Right atrium auricular region (tissue), 2 donors: ENCODE results near the gene GREB1L. TPM values are rescaled to one million over a fixed set of nuclear protein-coding genes. Genes with fewer than 3 reads are reported as not detected.
A peak's percentile ranks its signal among the peaks of the same experiment; 100 is the strongest.
"Not testable (repeated sequence)": the region's sequence is repeated elsewhere in the genome, so short reads cannot be mapped to it uniquely, and the experiment has no call there.

Source experiments
- DNase-seq: peaks from one replicate; pipeline ENCODE4 v3.0.0-alpha.2; 2019; ENCODE audit warnings: low spot score
- H3K27ac ChIP-seq, 2 donors: fragments of 200-600 bp; sonication (generic); 1 replicate in 1 of 2; 2 replicates in 1 of 2; pipeline ENCODE4 v1.5.1; 2016 to 2019
- H3K27me3 ChIP-seq, 2 donors: fragments of 200-600 bp; sonication (generic); one replicate each; pipeline versions ENCODE4 v1.5.1 to v1.6.0; 2017 to 2019
- H3K36me3 ChIP-seq: fragments of 200-600 bp; sonication (generic); one replicate; pipeline ENCODE4 v1.5.1; 2016
- H3K4me1 ChIP-seq, 2 donors: fragments of 200-600 bp; sonication (generic); one replicate each; pipeline versions ENCODE4 v1.5.1 to v1.6.0; 2017 to 2019
- H3K4me3 ChIP-seq, 2 donors: fragments of 200-600 bp; sonication (generic); 1 replicate in 1 of 2; 2 replicates in 1 of 2; pipeline ENCODE4 v1.5.1; 2017 to 2019; ENCODE audit warnings: mild to moderate bottlenecking in 1 of 2, moderate library complexity in 1 of 2
- H3K9me3 ChIP-seq, 2 donors: fragments of 200-600 bp; sonication (generic); one replicate each; pipeline ENCODE4 v1.5.1; 2019
- CTCF ChIP-seq, 2 donors: fragments of 200-600 bp; sonication (generic); IDR thresholded peaks; one replicate each; pipeline ENCODE4 v1.5.1; 2019; ENCODE audit warnings: antibody characterized with exemption in 2 of 2
- total RNA-seq, 2 donors: library from RNA; depleted of rRNA; stranded (reverse); fragments of >200 nt; gene quantifications; one replicate each; pipeline ENCODE4 v1.1.0, GENCODE V29; 2016

Gene GREB1L
- total RNA-seq, 2 donors from 2014 or later = 17.5 to 19.1 TPM

- DNase-seq = no peak
- Histone ChIP-seq H3K9me3 (no peaks in the 10 kb centered on the region), H3K4me1 (peaks cover 0 to 13% of the 10 kb centered on the region in 2 donors), H3K27me3 (no peaks in the 10 kb centered on the region), H3K27ac (peak overlapping the region in 1 of 2 donors; percentile 24), H3K36me3 (no peaks in the 10 kb centered on the region), H3K4me3 (no peak overlapping the region)
- TF ChIP-seq CTCF (IDR thresholded peaks at IDR 0.05) = no peak
Observed at GRCh38 chr18:21306368-21306767, 64.3 kb downstream of the GREB1L start.

- no peak overlapping the region for H3K4me3 ChIP-seq
- H3K4me1 ChIP-seq = peaks cover 0 to 13% of the 10 kb centered on the region in 2 donors
- H3K36me3 ChIP-seq = no peaks in the 10 kb centered on the region
- peak overlapping the region in 1 of 2 donors; percentile 24 for H3K27ac ChIP-seq
- no peak for TF ChIP-seq CTCF (IDR thresholded peaks at IDR 0.05)
- no peak for DNase-seq
- no peaks in the 10 kb centered on the region for H3K27me3 ChIP-seq
- H3K9me3 ChIP-seq = no peaks in the 10 kb centered on the region
Observed at GRCh38 chr18:21307578-21307977, 65.5 kb downstream of the GREB1L start.

GRCh38 chr18:21309248-21309647, 67.2 kb downstream of the GREB1L start:
- H3K36me3 ChIP-seq = no peaks in the 10 kb centered on the region
- no peak for TF ChIP-seq CTCF (IDR thresholded peaks at IDR 0.05)
- no peaks in the 10 kb centered on the region for H3K27me3 ChIP-seq
- no peak for DNase-seq
- H3K4me3 ChIP-seq = no peak overlapping the region
- peaks cover 0 to 13% of the 10 kb centered on the region in 2 donors for H3K4me1 ChIP-seq
- no peaks in the 10 kb centered on the region for H3K9me3 ChIP-seq
- peak overlapping the region; percentile 51 to 78 for H3K27ac ChIP-seq

- not testable (repeated sequence) for H3K27me3 ChIP-seq, H3K4me3 ChIP-seq, H3K9me3 ChIP-seq, H3K36me3 ChIP-seq, H3K27ac ChIP-seq, DNase-seq
- peaks cover 0 to 13% of the 10 kb centered on the region in 2 donors for H3K4me1 ChIP-seq
Observed at GRCh38 chr18:21311980-21312379, 69.9 kb downstream of the GREB1L start.

- Histone ChIP-seq H3K27ac (no peak overlapping the region), H3K36me3 (no peaks in the 10 kb centered on the region), H3K4me3 (no peak overlapping the region), H3K4me1 (peaks cover 0 to 12% of the 10 kb centered on the region in 2 donors), H3K9me3 (no peaks in the 10 kb centered on the region), H3K27me3 (no peaks in the 10 kb centered on the region)
- DNase-seq = no peak
- no peak for TF ChIP-seq CTCF (IDR thresholded peaks at IDR 0.05)
Observed at GRCh38 chr18:21313576-21313975, 71.5 kb downstream of the GREB1L start.

GRCh38 chr18:21314724-21315123, 72.7 kb downstream of the GREB1L start:
- no peak overlapping the region for H3K27ac ChIP-seq
- no peaks in the 10 kb centered on the region for H3K9me3 ChIP-seq
- DNase-seq = no peak
- H3K27me3 ChIP-seq = no peaks in the 10 kb centered on the region
- H3K4me1 ChIP-seq = peaks cover 0 to under 1% of the 10 kb centered on the region in 2 donors
- H3K4me3 ChIP-seq = no peak overlapping the region
- no peaks in the 10 kb centered on the region for H3K36me3 ChIP-seq
- no peak for TF ChIP-seq CTCF (IDR thresholded peaks at IDR 0.05)

- not testable (repeated sequence) for H3K36me3 ChIP-seq, H3K4me3 ChIP-seq, H3K9me3 ChIP-seq, H3K27me3 ChIP-seq, H3K4me1 ChIP-seq, DNase-seq, H3K27ac ChIP-seq
Observed at GRCh38 chr18:21315126-21315525, 73.1 kb downstream of the GREB1L start.
